A172 (cell line): ENCODE results near the gene ANTKMT. TPM values are rescaled to one million over a fixed set of nuclear protein-coding genes. Genes with fewer than 3 reads are reported as not detected.

Source experiments
- DNase-seq: peaks from one replicate; pipeline ENCODE4 v3.0.0-alpha.2; 2015; ENCODE audit warnings: low spot score
- total RNA-seq: library from RNA; depleted of rRNA; stranded (reverse); fragments of >200 nt; shearing (Covaris generic); gene quantifications from 2 replicates; pipeline ENCODE4 v1.2.3, GENCODE V29; 2014; rRNA removed

The ANTKMT gene
- total RNA-seq, 1 experiment from 2014 or later: 94.2 TPM

DNA sequence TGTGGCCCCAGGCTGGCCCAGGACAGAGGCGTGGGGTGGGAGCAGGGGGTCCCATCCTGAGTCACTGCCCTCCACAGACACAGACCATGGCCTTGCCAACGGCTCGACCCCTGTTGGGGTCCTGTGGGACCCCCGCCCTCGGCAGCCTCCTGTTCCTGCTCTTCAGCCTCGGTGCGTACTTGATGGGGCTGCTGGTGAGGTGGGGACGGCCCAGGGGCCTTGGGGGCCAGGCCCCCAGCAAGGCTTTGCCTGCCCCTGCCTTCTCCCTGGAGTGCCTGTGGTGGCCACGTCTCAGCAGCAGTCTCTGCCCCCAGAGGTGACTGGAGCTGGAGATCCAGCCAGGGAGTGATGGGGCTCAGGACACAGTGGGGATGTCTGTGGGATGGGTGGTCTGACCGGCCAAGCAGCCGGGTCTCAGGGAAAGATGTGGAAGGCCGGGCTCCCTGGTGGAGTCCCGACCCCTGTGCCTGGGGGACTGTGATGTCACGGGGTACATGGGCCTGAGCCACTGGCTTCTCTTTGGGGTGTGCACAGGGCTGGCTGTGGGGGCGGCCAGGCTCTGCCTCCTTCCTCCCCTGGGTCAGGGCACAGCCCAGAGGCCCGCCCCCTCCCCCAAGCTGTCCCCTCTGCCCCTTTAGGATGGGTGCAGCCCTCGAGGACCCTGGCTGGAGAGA, 41.8 kb downstream of the ANTKMT start:
- no peak for DNase-seq

DNA sequence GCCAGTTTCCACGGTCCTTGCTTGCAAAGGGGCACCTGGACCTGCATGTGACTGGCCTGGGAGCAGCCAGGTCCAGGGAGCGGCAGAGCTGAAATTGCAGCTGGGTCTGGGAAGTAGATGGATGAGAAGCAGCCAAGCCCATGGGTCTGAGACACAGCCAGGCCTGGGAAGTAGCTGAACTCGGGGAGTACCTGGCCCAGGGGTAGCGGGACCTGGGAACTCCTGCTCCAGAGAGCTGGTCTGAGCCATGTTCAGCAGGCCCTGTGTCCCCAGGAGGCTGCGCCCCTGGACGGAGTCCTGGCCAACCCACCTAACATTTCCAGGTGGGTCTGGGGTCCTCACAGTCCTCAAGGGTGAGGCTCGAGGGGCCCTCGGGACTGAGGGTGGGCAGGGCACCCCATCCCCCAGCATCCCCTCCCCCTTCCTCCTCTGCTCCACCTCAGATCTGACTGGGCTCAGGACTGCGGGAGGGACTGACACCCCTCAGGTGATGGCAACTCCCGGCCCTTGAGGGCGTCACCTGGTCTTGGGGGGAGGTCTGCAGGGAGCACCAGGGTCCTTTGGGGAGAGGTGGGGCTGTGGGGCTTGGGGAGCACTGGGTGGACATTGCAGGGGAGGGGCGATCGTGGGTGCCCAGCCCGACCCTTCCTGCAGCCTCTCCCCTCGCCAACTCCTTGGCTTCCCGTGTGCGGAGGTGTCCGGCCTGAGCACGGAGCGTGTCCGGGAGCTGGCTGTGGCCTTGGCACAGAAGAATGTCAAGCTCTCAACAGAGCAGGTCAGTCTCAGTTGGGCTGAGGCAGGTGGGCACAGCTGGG, 42.6 kb downstream of the ANTKMT start:
- DNase-seq: no peak

DNA sequence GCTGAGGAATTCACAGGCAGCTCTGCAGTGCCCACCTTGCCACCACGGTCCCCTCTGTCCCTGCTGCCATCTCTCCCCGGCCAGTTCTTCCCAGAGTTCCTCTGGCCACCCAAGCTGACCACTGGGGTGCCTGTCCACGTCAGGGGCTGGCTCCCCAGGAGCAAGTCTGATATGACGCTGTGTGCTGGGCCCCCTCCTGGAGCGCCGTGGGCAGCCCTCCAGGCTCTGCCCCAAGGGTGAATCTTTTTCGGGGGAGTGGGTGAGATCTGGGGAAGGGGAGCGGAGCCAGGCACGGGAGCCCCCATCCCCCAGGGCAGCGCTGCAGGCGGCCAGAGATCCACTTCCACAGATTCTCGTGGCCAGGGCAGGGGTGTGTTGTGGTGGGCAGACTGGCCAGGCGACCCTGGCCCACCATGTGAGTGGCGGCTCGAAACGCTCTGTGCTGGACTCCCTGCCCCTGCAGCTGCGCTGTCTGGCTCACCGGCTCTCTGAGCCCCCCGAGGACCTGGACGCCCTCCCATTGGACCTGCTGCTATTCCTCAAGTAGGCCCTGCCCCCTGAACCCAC, 43.3 kb downstream of the ANTKMT start:
- no peak for DNase-seq

DNA sequence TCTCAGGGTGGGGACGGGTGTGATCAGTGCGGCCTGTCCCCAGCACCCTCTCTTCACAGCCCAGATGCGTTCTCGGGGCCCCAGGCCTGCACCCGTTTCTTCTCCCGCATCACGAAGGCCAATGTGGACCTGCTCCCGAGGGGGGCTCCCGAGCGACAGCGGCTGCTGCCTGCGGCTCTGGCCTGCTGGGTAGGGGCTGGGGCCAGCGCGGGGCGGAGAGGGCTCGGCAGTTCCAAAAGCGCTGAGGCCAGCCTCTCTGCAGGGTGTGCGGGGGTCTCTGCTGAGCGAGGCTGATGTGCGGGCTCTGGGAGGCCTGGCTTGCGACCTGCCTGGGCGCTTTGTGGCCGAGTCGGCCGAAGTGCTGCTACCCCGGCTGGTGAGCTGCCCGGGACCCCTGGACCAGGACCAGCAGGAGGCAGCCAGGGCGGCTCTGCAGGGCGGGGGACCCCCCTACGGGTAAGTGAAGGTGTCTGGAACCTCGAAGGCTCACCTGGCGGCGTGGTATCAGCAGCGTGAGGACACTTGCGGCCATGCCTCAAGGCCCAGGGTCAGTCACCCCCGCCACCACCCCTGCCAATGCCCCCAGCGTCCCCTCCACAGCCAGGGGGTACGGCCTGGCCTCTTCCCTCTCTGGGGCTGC, 44.0 kb downstream of the ANTKMT start:
- no peak for DNase-seq

DNA sequence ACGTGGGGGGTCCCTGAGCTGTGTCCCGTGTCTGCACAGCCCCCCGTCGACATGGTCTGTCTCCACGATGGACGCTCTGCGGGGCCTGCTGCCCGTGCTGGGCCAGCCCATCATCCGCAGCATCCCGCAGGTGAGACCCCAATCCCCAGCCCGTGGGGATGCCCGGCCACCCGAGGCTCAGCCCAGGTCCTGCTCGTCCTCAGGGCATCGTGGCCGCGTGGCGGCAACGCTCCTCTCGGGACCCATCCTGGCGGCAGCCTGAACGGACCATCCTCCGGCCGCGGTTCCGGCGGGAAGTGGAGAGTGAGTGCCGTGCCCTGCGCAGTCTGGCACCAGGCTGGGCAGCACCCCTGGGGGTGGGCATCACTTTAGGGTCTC, 44.5 kb downstream of the ANTKMT start:
- no peak for DNase-seq

DNA sequence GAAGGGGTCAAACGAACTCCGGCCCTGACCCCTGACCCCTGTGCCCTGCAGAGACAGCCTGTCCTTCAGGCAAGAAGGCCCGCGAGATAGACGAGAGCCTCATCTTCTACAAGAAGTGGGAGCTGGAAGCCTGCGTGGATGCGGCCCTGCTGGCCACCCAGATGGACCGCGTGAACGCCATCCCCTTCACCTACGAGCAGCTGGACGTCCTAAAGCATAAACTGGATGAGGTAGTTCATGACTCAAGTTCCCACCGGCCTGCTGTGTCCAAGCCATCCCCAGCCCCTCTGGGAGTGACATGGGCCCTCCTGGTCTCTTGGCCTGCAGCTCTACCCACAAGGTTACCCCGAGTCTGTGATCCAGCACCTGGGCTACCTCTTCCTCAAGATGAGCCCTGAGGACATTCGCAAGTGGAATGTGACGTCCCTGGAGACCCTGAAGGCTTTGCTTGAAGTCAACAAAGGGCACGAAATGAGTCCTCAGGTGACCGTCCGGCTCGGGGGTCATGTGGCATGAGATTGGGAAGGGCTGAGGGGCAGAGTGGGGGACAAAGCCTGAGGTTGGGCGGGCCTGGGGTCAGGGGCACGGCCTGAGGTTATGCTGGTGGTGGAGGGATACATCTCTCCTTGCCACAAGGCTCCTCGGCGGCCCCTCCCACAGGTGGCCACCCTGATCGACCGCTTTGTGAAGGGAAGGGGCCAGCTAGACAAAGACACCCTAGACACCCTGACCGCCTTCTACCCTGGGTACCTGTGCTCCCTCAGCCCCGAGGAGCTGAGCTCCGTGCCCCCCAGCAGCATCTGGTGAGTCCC, 45.3 kb downstream of the ANTKMT start:
- DNase-seq: no peak

DNA sequence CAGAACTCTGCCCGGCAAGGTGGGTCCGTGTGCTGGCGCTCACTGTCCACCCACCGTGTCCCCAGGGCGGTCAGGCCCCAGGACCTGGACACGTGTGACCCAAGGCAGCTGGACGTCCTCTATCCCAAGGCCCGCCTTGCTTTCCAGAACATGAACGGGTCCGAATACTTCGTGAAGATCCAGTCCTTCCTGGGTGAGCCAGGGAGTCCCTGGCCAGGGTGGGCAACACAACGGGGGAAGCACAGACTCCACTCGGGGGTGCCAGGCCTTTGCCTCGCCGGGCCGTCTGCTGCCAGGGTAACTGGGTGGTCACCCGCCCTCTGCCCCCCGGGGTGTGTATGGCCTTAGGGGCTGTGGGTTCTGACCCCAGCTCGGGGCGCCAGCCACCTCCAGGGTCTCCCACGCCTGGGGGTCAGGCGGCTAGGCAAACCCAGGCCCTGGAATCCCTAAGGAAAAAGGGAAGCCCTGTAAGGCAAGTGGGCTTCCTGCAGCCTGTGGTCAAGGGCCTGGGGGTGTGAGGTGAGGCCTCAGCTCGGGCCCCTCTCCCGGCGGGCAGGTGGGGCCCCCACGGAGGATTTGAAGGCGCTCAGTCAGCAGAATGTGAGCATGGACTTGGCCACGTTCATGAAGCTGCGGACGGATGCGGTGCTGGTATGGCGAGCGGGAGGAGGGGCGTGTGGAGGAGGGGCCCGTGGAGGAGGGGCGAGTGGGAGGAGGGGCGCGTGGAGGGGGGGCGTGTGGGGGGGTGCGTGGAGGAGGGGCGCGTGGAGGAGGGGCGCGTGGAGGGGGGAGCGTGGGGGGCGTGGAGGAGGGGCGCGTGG, 46.1 kb downstream of the ANTKMT start:
- no peak for DNase-seq

DNA sequence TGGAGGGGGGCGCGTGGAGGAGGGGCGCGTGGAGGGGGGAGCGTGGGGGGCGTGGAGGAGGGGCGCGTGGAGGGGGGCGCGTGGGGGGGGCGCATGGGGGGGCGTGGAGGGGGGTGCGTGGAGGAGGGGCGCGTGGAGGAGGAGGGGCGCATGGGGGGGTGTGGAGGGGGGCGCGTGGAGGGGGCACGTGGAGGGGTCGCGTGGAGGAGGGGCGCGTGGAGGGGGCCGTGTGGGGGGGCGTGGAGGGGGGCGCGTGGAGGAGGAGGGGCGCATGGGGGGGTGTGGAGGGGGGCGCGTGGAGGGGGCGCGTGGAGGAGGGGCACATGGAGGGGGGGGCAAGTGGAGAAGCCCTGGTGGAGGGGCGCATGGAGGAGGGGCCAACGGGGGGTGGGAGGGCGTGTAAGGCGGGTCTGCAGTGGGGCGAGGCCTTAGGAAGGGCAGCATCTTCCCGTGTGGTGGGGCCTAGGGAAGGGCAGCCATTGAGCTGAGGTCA, 46.8 kb downstream of the ANTKMT start:
- DNase-seq: no peak

DNA sequence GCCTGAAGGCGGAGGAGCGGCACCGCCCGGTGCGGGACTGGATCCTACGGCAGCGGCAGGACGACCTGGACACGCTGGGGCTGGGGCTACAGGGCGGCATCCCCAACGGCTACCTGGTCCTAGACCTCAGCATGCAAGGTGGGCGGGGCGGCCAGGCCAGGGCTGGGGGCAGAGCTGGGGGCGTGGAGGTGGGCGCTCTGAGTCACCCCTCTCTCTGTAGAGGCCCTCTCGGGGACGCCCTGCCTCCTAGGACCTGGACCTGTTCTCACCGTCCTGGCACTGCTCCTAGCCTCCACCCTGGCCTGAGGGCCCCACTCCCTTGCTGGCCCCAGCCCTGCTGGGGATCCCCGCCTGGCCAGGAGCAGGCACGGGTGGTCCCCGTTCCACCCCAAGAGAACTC, 47.5 kb downstream of the ANTKMT start:
- no peak for DNase-seq

DNA sequence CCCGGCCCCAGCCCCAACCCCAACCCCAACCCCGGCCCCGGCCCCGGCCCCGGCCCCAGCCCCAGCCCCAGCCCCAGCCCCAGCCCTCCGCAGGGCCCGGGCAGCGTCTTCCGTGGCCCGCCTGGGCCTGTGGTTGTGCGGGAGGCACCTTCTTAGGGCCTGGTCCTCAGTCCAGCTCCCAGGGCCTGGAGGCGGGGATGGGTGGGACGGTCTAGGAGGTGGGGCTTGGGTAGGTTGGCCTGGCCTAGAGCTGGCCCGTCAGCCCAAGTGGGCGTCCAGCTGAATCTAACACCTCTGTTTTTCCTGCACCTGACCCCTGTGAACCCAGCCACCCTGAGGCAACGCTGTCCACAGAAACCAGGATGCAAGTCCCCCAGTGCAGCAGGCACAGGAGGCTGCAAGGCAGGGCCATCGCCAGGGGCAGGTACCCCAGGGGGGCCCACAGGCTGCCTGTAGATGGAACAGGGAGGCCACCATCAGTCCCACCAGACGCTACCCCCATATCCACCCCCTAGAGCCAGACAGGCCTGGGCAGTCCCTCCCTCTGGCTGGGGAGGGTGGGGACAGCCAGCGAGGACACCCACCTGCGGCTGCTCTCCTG, 48.3 kb downstream of the ANTKMT start:
- no peak for DNase-seq

DNA sequence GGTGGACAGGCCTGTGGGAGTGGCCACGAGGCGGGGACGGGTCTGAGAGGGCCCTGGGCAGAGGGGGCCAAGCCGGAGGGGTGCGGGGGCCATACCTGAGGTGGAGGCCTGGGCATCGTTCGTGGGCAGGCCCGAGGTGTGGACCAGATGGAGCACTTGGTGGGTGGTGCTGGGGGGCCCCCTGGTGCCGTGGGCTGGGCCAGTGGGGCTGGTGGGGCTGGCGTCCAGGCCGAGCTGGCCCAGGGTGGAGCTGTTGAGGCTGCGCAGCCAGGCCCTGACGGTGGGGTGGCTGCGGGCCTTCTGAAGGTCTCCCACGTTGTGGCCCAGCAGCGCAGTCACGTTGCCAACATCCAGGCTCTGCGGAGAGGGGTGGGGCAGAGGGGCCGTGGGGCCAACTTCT, 49.0 kb downstream of the ANTKMT start:
- no peak for DNase-seq

DNA sequence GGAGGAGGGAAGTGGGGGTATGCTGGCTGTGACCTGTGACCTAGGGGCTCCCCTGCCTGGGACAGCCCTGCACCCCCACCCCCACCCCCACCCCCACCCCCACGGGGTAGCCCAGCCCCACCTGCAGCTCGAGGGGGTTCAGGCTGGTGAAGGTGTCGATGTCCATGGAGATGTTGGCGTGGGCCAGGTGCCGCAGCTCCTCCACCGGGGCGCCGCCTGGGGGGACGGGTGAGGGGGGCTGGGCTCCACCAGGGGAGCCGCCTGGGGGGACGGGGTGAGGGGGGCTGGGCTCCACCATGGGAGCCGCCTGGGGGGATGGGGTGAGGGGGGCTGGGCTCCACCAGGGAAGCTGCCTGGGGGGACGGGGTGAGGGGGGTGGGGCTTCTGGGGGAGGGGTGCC, 49.5 kb downstream of the ANTKMT start:
- no peak for DNase-seq

Other genes starting within 250 kb of the ANTKMT start
- 53.5 and 60.0 TPM in 2 replicates for gene CAPN15, start 193.4 kb upstream of the ANTKMT start, total RNA-seq
- not detected in 2 replicates for gene PRR35, start 160.8 kb upstream of the ANTKMT start, total RNA-seq
- gene NHLRC4, start 154.1 kb upstream of the ANTKMT start, total RNA-seq: 0.34 TPM in 1 of 2 replicates, not detected in the other
- gene PIGQ, start 151.2 kb upstream of the ANTKMT start, total RNA-seq: 76.5 and 77.1 TPM in 2 replicates
- gene RAB40C, start 131.1 kb upstream of the ANTKMT start, total RNA-seq: 16.8 and 20.2 TPM in 2 replicates
- gene WFIKKN1, start 90.2 kb upstream of the ANTKMT start, total RNA-seq: 0.24 TPM in 1 of 2 replicates, not detected in the other
- gene METTL26, start 84.8 kb upstream of the ANTKMT start, total RNA-seq: 126 and 150 TPM in 2 replicates
- gene MCRIP2, start 79.3 kb upstream of the ANTKMT start, total RNA-seq: 27.8 and 36.1 TPM in 2 replicates
- 17.1 and 28.7 TPM in 2 replicates for gene WDR90, start 71.8 kb upstream of the ANTKMT start, total RNA-seq
- 38.5 and 41.2 TPM in 2 replicates for gene RHOT2, start 53.0 kb upstream of the ANTKMT start, total RNA-seq
- 2.2 and 2.8 TPM in 2 replicates for gene RHBDL1, start 45.5 kb upstream of the ANTKMT start, total RNA-seq
- 227 and 249 TPM in 2 replicates for gene STUB1, start 40.7 kb upstream of the ANTKMT start, total RNA-seq
- 1.6 and 3.4 TPM in 2 replicates for gene JMJD8, start 36.8 kb upstream of the ANTKMT start, total RNA-seq
- 2.9 and 3.1 TPM in 2 replicates for gene WDR24, start 30.7 kb upstream of the ANTKMT start, total RNA-seq
- 9.9 and 10.0 TPM in 2 replicates for gene FBXL16, start 15.3 kb upstream of the ANTKMT start, total RNA-seq
- gene METRN, start 6.0 kb upstream of the ANTKMT start, total RNA-seq: 71.9 and 87.2 TPM in 2 replicates
- gene CCDC78, start 5.3 kb downstream of the ANTKMT start, total RNA-seq: 2.1 and 4.0 TPM in 2 replicates
- gene HAGHL, start 6.0 kb downstream of the ANTKMT start, total RNA-seq: 15.0 and 25.3 TPM in 2 replicates
- gene CIAO3, start 19.9 kb downstream of the ANTKMT start, total RNA-seq: 45.1 and 47.5 TPM in 2 replicates
- gene MSLN, start 39.6 kb downstream of the ANTKMT start, total RNA-seq: 6.5 and 7.6 TPM in 2 replicates
- 58.3 and 70.0 TPM in 2 replicates for gene RPUSD1, start 67.2 kb downstream of the ANTKMT start, total RNA-seq
- 36.9 and 44.2 TPM in 2 replicates for gene CHTF18, start 67.5 kb downstream of the ANTKMT start, total RNA-seq
- not detected in 2 replicates for gene GNG13, start 79.6 kb downstream of the ANTKMT start, total RNA-seq
- 14.1 and 25.1 TPM in 2 replicates for gene LMF1, start 249.8 kb downstream of the ANTKMT start, total RNA-seq